HL-60 (cell line): Measurements from ENCODE around the gene MAGI2.

Source experiments
- DNase-seq, 2 experiments: peaks; one replicate each; pipeline ENCODE4 v3.0.0-alpha.2; 2010 to 2020; ENCODE audit warnings: low read depth in 1 of 2, low spot score in 1 of 2
- H3K27ac ChIP-seq: fragments of 250-450 bp; sonication (Bioruptor Pico); replicated peaks from 2 replicates; pipeline ENCODE4 v1.5.1; 2020; ENCODE audit warnings: mild to moderate bottlenecking, moderate library complexity
- H3K27me3 ChIP-seq: fragments of 250-450 bp; sonication (Bioruptor Pico); 2 replicates; pipeline ENCODE4 v1.5.1; 2021; ENCODE audit warnings: mild to moderate bottlenecking, moderate library complexity; ENCODE audit not compliant: insufficient read depth, poor library complexity, severe bottlenecking
- H3K4me3 ChIP-seq: replicated peaks from 2 replicates; pipeline ENCODE4 v1.5.1; 2011; ENCODE audit warnings: mild to moderate bottlenecking, control low read depth, low read length; ENCODE audit not compliant: insufficient read depth
- CTCF ChIP-seq: IDR thresholded peaks from one replicate; pipeline ENCODE4 v1.5.1; 2011; ENCODE audit warnings: low read length, control low read depth, inconsistent platforms; ENCODE audit not compliant: insufficient read depth
- GABPA ChIP-seq: IDR thresholded peaks from 2 replicates; pipeline ENCODE4 v1.6.1; 2012; ENCODE audit warnings: low read depth
- POLR2AphosphoS5 ChIP-seq: IDR thresholded peaks from 2 replicates; pipeline ENCODE4 v1.6.1; 2012; ENCODE audit warnings: low read depth
- SPI1 ChIP-seq: IDR thresholded peaks from 2 replicates; pipeline ENCODE4 v1.6.1; 2012; ENCODE audit warnings: low read depth, mild to moderate bottlenecking, borderline replicate concordance
- TF ChIP-seq, protein P1 (sequence below): IDR thresholded peaks from 2 replicates; pipeline ENCODE4 v1.6.1; 2012; ENCODE audit warnings: low read depth; ENCODE audit not compliant: insufficient replicate concordance

Gene MAGI2

GRCh38 chr7:78173666-78174065, 1279.8 kb downstream of the MAGI2 start:
- TF ChIP-seq CTCF (no peak), POLR2AphosphoS5 (no peak), GABPA (no peak), SPI1 (no peak)
- TF ChIP-seq, protein P1, sequence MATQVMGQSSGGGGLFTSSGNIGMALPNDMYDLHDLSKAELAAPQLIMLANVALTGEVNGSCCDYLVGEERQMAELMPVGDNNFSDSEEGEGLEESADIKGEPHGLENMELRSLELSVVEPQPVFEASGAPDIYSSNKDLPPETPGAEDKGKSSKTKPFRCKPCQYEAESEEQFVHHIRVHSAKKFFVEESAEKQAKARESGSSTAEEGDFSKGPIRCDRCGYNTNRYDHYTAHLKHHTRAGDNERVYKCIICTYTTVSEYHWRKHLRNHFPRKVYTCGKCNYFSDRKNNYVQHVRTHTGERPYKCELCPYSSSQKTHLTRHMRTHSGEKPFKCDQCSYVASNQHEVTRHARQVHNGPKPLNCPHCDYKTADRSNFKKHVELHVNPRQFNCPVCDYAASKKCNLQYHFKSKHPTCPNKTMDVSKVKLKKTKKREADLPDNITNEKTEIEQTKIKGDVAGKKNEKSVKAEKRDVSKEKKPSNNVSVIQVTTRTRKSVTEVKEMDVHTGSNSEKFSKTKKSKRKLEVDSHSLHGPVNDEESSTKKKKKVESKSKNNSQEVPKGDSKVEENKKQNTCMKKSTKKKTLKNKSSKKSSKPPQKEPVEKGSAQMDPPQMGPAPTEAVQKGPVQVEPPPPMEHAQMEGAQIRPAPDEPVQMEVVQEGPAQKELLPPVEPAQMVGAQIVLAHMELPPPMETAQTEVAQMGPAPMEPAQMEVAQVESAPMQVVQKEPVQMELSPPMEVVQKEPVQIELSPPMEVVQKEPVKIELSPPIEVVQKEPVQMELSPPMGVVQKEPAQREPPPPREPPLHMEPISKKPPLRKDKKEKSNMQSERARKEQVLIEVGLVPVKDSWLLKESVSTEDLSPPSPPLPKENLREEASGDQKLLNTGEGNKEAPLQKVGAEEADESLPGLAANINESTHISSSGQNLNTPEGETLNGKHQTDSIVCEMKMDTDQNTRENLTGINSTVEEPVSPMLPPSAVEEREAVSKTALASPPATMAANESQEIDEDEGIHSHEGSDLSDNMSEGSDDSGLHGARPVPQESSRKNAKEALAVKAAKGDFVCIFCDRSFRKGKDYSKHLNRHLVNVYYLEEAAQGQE = no peak
- no peak overlapping the region for H3K27ac ChIP-seq
- H3K27me3 ChIP-seq = no peaks in the 10 kb centered on the region
- no peak overlapping the region for H3K4me3 ChIP-seq
- no peak for DNase-seq

GRCh38 chr7:78172933-78173591, 1280.4 kb downstream of the MAGI2 start:
- no peak for DNase-seq
- Histone ChIP-seq H3K4me3 (no peak overlapping the region), H3K27ac (no peak overlapping the region), H3K27me3 (no peaks in the 10 kb centered on the region)
- TF ChIP-seq, protein P1 = no peak
- TF ChIP-seq CTCF = no peak
- TF ChIP-seq GABPA = no peak
- TF ChIP-seq POLR2AphosphoS5 = no peak
- no peak for TF ChIP-seq SPI1

GRCh38 chr7:78172267-78172757, 1281.2 kb downstream of the MAGI2 start:
- TF ChIP-seq CTCF (no peak), SPI1 (no peak), GABPA (no peak), POLR2AphosphoS5 (no peak)
- TF ChIP-seq, protein P1 = no peak
- H3K4me3 ChIP-seq = no peak overlapping the region
- DNase-seq = no peak

More at GRCh38 chr7:78172267-78172757, 1281.2 kb downstream of the MAGI2 start:
- Histone ChIP-seq H3K27ac (no peak overlapping the region), H3K27me3 (no peaks in the 10 kb centered on the region)
